Kidney capillary endothelial cell (primary cell): ENCODE measurements around the gene LINC01488.
A peak's percentile ranks its signal among the peaks of the same experiment; 100 is the strongest.

Source experiments
- DNase-seq: peaks from one replicate; pipeline ENCODE4 v3.0.0-alpha.2; 2018; ENCODE audit warnings: low spot score

Gene LINC01488

DNA sequence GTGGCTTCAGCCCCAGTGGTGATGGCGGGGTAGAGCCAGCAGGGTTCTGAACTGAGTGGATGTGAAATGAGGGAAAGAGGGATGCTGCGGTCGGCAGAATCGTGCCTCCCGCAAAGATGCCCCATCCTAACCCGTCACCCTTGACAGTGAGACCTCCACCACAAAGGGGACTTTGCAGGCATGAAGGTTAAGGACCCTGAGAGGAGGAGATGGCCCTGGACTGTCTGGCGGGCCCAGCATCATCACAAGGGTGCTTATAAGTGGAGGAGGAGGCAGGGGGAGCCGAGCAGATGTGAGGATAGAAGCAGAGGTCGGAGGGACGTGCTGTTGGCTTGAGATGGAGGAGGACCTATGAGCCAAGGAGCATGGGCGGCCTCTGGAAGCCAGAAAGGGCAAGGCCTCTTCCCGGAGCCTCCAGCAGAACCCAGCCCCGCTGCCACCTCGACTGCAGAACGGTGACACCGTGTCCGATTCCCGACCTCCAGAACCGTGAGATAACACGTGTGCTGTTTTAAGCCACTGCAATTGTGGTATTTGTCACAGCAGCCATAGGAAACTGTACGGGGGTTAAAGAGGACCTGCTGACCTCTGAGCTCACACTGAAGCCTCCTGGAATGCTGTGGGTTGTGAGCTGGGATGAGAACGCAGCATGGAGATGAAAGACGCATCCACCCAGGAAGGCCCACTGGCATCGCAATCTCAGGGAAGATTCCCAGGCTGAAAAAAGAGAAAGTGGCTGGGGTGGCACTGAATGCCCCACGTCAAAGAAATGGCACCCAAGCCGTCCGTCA, 10.9 kb downstream of the LINC01488 start:
- DNase-seq = no peak

DNA sequence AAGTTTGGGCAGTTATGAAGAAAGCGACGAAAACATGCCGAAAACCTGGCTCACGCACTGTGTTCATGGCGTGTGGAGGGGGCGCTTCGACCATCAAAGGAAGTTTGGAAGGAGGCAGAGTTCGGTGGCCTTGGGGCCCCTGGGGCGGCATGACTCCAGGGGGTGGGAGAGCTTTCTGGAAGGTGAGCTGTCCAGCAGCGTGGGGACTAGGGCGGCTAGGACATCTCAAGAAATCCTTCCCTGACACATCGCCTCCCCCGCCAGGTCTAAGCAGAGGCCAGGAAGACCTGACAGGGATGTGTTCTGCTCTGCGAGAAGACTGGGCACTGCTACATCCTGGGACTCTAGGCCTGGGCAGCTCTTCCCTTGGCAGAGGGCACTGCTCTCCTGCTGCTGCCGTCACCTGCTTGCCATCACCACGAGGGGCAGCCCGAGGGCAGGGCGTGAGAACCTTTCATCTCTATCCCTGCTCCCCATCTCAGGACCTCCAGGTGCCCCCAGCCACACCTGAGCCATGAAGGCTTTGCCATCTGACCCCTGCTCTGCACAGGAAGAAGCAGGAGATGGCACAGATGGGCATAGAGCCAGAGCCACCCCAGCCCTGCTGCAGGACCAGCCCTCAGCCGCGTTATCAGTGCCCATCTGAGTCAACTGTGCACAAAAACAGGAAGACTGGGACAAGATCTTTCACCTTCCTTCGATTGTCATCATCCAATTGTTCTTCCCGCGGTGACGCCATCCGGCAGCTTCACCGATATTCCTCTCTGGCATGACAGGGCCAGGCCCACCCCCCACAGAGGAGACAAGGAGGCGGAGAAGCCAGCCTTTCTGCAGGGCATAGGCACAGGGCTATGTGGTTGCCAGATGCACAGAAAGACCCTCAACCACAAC, 12.7 kb downstream of the LINC01488 start:
- DNase-seq = peak; percentile 93

DNA sequence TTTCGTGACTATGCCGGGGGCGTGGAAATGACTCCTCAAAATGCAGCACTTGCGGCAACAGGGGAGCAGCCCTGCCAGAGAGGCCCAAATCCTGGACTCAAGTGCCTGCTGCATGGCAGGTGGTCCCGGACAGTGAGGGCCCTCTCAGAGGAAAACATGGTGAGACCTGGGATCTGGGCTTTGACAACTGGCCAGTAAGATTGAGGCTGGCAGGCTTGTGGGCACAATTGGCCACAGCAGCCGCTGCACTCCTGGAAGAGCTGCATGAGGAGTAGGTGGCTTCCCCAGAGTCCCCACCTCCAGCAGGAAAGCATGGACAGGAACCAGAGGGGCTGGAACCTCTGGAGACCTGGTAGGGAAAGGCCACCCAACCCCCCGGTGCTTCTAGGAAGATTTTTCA, 13.4 kb downstream of the LINC01488 start:
- peak; percentile 36 for DNase-seq

DNA sequence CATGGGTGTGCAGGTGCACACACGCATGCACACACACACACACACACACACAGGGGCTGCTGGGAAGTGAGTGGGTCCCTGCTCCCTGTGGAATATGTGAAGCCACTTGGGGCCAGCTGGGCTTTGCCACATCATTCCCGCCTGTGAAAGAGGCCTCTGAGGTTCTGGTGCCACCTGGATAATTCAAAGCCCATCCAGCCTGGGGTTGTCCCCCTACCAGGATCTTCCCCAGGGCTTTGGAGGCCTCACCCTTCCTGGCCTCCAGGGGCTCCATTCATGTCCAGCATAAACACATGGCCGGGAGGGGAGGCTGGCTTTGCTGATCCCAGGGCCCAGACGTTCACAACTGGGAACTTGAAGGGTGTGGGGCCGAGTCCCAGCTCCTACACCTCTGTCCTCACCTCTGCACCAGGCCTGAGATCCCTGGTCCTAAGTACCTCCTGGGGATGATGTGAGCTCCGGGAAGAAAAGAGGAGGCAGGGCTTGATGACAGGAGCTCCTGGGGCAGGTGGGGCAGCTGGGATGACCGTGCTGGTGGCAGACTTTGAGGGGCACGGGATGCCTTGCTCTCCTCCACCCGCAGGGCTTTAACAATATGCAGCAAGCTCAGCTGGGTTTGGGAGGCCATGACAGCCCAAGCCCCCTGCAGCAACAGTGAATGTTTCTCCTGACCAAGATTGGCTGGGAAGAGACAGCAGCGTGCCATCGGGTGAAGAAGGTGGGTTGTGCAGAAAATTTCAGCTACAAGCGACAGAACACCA, 14.2 kb downstream of the LINC01488 start:
- DNase-seq = no peak

DNA sequence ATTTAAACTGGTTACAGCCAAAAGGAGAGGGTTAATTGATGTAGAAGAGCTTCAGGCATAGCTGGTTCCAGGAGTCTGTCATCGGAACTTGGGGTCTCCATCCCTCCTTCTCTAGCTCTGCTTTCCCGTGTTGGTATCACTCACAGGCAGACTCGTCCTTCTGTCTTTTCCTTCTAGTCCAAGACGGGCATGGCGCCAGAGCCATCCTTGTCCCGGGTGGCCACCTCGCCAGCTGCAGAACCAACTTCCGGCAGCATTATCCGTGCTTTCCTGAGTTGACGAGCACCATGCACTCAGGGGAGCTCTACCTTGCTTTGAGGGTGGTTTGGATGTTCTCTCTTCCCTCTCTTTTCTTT, 14.7 kb downstream of the LINC01488 start:
- no peak for DNase-seq

DNA sequence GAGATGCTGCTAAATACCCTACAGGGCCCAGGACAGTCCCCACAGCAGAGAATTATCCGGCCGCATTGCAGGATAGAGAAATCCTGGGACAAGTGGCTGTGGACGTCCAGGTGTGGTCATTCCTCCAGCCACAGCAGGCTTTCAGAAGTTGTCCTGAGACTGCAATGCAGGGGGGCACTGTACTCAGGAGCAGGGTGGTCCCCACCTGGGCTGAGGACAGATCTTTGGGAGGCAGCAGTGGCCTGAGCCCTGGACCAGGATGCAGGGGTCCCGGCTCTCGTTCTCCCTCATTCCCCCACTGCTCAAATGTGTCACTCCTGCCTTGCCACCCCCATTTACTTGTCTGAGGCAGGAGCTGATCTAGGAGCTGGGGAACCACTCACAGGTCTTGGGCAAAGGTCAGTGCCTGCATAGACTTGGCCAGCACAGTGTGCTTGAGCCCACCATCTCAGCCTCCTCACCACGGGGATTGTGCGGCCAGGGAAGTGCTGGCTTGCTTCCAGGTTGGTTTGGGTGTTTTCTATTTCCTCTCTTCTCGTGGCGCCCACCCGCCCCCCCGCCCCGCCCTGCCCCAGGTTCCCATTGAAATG, 15.3 kb downstream of the LINC01488 start:
- DNase-seq = no peak

DNA sequence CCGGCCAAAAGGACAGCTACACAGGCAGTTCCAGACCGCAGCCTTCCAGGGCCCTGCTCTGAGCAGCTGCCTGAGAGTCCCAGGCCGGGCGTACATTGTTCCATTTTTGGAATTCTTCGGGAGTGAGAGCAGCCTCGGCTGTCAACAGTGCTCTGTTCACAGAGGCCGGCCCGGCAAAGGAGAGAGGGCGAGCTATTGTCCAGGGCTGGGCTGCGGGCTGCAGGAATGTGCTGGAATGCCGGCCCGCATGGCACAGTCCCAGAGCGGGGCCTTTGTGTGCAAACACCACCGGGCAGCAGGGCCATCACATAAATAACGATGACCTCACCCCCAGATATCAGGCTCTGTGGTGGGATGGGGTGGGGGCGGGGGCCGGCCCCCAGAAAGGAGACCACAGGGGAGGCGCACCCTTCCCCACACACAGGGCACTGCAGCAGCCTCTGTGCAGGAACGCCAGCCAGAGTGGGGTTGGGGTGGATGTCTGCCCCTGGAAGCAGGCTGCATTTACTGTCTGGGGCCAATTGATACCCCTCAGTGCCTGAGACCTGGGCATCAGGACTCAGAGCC, 15.8 kb downstream of the LINC01488 start:
- peak; percentile 96 for DNase-seq

DNA sequence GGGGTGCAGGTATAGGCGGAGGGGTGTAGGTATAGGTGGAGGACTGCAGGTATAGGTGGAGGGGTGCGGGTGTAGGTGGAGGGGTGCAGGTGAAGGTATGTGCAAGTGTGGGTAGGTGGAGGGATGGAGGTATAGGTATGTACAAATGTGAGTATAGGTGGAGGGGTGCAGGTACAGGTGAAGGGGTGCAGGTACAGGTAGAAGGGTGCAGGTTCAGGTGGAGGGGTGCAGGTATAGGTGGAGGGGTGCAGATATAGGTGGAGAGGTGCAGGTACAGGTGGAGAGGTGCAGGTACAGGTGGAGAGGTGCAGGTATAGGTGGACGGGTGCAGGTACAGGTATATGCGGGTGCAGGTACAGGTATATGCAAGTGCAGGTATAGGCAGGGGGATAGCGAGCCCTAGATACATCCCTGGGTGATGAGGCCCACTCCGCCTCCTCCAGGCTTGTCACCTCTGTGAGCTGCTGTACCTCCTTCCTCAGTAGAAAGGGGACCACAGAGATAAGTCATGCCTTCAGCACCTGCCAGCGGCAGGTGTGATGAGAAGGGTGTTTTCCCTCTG, 17.2 kb downstream of the LINC01488 start:
- no peak for DNase-seq

DNA sequence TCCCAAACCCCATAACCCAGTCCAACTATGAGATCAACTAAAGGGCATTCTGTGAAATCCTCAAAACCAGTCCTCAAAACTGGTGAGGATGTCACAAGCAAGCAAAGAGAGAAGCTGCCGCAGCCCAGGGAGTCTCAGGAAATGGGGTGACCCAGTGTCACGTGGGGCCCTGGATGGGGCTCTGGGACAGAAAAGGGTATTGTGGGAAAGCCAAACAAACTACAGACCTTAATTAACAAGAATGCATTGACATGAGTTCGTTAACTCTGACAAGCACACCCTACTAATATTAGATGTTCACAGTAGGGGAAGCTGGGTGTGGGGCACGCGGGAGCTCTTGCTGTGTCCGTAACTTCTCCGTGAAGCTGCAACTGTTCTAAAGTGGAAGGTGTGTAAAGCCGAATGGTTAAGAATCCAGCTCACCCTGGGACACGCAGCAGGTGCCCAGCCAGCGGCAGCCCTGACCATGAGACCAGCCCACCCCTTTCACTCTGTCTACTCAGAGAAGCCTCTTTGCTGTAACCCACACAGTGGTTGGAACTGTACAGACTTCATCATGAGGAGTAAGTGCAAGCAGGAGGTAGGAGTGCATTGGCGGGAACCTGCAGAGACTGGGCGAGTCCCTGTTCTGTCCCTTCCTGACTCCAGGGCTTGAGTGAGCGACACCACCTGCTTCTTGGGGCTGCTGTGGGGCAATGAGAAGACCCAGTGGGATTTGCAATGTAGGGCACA, 17.9 kb downstream of the LINC01488 start:
- no peak for DNase-seq

DNA sequence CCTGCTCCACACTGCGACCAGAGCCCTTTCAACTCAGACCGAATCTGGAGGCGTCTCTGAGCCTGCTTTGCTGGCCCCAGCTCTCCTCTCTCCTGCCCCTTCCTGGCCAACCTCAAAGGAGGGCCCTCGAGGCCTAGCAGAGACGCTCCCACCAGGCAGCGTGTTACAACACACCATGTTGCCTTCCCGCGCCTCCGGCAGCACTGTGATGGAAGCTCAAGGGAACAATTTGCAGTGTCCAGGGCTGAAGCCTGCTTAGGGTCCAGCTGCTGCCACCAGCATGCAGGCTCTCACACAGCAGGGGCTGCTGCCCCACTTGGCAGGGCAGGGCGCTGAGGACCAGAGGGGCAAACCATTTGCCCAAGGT, 18.4 kb downstream of the LINC01488 start:
- DNase-seq = no peak

DNA sequence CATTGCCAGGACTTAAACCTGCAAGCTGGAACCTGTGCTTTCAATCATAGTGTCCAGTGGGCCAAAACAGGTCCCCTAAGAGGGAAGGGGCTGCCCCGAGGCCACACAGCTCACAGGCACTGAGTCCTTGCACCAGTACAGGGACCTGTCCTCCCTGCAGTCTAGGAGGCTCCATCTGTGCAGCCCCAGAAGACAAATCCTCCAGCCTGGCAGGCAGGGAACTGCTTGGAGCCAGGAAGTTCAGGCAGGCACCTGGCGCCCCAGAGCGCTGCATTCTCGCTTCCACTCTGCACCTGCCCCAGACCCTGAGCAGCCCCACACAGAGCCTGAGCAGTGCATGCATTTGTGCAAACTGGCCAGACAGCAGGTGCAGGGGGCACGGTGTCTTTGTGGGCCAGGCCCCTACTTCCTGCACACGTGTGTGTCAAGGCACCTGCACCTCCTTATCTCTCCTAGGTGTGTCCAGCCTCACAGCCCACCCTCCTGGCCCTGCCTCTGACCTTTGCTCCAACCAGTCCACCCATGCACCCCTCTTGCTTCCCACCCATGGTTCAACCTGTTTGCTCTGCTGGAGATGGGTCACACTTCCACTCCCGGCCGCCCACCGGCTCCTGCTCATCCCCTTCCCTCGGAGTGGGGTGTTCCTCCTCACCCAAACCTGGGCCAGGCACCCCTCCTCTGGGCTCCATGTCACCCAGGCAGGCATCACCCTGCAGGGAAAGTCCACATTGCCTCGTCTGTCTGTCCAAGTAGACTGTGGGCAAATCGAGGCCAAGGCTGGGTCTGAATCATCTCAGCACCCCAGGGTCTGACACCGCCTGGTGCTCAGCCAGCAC, 19.0 kb downstream of the LINC01488 start:
- no peak for DNase-seq

DNA sequence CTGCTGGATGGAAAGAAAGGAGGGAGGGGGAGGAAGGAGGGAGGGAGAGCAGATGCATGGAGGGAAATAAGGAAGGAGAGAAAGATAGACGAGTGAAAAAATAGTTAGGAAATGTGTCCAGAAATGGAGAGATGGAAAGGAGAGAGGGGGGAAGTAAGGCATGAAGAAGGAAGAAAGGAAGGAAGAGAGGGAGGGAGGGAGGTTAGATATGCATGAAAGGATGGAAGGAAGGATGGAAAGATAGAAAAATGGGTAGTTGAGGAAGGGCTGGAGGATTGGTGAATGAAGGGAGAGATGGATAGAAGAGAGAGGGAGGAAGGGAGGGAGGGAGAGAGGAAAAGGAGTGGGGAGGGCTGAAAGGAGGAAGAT, 19.6 kb downstream of the LINC01488 start:
- DNase-seq = no peak

DNA sequence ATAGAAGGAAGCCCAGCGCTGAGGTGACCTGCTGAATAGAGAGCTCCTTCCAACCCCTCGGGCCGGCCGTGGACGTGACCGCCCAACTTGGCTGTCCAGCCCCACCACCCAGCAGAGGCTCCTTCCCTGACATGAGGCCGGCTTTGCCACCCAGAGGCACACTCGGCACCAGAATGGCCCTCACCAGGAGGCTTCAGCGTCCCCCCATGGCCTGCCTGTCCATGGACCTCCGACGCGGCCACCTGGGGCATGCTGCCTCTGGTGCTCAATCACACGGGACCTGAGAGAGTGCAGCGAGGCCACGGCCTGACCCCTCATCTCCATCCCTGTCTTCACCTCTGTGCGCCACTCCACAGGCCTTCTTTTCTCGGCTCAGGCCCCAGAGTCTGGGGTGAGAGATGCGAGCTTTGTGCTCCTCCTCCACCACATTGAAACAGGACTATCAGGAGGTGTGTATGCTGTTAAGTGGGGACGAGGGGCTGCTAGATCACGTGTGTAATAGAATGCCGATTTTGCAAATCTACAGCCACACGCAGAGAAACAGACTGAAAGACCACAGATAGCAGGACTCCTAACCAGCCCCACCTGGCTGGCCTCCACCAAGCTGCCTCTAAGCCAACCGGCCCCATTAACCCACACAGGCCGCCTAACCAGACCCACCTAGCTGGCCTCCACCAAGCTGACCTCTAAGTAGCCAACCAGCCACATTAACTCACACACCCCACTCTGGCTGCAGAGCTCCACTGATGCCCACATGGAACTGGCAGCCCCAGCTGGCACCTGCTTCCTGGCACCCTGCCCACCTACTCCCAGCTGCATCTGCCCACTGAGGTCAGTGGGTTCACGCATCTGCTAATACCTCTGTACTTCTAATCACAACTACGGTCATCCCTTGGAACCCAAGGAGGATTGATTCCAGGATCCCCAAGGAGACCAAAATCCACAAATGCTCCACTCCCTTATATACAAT, 20.7 kb downstream of the LINC01488 start:
- no peak for DNase-seq

DNA sequence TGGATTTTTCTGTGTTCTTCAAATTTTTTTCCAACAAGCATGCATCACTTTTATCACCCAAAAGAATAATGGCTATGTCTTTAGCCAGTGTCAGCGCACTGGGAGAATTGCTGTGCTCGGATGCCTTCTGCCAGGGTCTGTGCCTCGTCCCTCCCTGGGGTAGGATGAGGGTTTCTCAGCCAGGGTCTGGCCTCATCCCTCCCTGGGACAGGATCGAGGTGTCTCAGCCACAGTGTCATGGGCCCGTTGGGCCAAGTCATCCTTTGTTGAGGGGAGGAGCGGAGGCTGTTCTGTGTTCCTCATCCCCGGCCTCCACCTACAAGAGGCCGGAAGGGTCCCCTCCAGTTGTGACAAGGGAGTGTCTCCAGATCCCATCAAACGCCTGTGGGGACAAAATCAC, 22.7 kb downstream of the LINC01488 start:
- no peak for DNase-seq

DNA sequence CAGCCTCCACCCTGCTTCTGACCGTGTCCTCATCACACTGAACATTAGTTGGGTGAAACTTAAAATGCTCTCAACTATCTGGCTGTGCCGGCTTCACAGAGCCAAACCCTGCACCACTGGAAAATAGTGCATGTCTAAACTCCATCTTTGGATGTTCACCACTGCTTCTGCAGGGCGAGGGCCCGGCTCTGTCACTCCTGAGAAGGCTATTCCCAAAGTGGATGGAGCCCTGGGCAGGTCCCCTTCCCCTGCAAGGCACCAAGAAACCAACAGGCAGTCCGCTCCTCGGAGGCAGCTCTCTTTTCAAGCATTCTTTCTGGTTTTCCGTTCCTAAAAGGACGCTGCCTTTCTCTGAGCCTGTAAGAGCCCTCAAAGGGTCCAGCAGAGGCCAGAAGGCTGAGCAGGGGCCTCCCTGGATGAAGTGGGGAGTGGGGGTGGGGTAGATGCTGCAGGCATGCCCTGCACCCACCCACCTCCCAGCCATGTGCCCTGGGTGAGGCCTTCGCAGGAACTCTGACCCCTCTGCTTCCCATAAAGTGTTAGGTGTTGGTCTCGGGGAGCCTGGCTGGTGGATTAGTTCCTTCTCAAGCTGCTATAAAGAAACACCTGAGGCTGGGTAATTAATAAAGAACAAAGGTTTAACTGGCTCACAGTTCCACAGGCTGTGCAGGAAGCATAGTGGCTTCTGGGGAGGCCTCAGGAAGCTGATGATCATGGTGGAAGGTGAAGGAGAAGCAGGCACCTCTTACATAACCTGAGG, 23.3 kb downstream of the LINC01488 start:
- DNase-seq = no peak

DNA sequence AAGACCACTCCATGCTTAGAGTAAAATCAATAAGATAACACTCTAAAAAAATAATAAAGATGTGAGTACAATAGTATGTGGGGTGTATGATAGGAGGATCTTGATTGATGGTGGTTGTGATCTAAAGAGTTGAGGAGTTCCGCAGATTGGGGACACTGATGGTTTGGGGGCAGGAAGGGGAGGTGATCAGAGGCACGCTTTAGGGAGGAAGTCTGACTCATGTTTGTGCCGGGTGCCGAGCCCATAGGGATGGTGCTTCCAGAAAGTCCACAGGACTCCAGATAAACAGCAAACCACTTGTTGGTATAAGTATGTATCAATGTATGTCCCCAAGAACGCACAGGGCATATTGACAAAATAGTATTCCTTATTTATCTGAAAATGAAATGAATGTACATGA, 27.5 kb downstream of the LINC01488 start:
- DNase-seq = no peak

DNA sequence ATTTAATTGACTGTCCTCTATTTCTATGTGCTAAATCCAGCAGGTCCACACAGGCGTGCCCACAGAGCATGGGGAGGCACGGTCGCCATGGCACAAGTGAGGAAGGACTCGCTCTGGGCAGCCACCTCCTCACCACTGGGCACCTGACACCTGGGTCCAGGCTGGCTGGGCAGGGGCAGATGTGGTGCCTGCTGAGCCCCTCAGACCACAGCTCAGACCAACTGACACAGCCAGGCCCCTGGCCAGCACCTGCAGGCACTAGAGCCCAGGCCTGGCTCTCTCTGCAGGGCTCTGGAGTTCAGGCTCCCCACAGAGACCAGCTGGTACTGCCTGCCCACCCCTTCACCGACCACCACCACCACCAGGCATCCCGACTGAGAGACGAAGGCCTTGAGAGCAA, 27.9 kb downstream of the LINC01488 start:
- DNase-seq = no peak

DNA sequence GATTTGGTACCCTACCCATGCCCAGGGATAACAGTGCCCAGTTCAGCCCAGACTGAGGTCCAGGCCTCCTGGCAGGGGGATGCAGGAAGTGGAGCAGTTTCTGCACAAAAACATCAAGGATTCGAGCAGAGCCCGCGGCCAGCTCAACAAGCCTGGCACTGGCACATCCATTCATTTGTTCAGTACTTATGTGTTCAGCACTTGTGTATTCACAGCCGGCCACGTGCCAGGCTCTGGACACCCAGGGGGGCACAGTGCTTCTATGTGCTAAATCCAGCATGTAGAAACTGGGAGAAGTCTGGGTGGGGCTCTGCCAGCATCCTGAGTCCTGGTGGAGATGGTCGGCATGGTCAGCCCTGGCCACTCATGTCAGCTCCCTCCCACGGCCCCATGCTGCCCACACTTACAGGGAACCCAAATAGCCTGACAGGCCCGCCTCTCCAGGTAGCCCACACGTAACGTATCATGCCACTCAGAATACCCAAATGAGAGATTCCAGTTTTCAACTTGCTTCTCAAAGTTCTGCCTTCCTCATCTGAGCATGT, 28.5 kb downstream of the LINC01488 start:
- no peak for DNase-seq
